Peyer's patch (tissue), 4 donors: ENCODE data around the gene DEPP1.

Source experiments
- POLR2A ChIP-seq, 2 donors: fragments of 450-650 bp; IDR thresholded peaks; one replicate each; pipeline ENCODE4 v1.5.1; 2017; ENCODE audit warnings: antibody characterized with exemption in 2 of 2, mild to moderate bottlenecking in 2 of 2, moderate library complexity in 2 of 2
- TF ChIP-seq, protein P1 (sequence below), 6 experiments: fragments of 450-650 bp in 4 of 6; fragments of 200-600 bp in 2 of 6; sonication (generic) in 1 of 6; IDR thresholded peaks; one replicate each; pipeline ENCODE4 v1.5.1; 2017 to 2019; ENCODE audit warnings: antibody characterized with exemption in 6 of 6, mild to moderate bottlenecking in 3 of 6, moderate library complexity in 1 of 6

DNA sequence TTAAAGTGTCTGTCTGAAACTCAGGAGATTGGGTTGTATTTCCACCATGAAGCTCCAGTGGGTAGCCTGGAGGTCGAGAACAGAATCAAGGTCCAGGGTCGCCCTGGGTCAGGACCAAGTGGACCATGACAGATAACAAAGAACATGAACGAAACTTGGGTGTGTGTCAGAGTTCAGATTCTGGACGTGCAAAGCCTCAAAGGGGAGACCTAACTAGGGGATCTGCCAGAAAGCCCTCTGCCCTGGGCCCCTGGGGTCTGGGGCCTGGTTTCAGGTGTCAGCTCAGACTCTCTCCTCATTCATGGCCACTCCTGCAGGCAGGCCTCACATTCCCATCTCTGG is 17.4 kb downstream of the DEPP1 start:
- TF ChIP-seq, protein P1, sequence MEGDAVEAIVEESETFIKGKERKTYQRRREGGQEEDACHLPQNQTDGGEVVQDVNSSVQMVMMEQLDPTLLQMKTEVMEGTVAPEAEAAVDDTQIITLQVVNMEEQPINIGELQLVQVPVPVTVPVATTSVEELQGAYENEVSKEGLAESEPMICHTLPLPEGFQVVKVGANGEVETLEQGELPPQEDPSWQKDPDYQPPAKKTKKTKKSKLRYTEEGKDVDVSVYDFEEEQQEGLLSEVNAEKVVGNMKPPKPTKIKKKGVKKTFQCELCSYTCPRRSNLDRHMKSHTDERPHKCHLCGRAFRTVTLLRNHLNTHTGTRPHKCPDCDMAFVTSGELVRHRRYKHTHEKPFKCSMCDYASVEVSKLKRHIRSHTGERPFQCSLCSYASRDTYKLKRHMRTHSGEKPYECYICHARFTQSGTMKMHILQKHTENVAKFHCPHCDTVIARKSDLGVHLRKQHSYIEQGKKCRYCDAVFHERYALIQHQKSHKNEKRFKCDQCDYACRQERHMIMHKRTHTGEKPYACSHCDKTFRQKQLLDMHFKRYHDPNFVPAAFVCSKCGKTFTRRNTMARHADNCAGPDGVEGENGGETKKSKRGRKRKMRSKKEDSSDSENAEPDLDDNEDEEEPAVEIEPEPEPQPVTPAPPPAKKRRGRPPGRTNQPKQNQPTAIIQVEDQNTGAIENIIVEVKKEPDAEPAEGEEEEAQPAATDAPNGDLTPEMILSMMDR (IDR thresholded peaks at IDR 0.05) = no peak
- no peak for TF ChIP-seq POLR2A (IDR thresholded peaks at IDR 0.05)
